ENCODE measurements around the gene NOP10.
"Not testable (repeated sequence)": the region's sequence is repeated elsewhere in the genome, so short reads cannot be mapped to it uniquely, and the experiment has no call there.

GRCh38 chr15:34380491-34380890, 37.6 kb upstream of the NOP10 start:
- not testable (repeated sequence) for TF ChIP-seq CTCF, POLR2AphosphoS5, POLR2A (IDR thresholded peaks at IDR 0.05)

Data from upper lobe of left lung (tissue), 4 donors.